Measurements from ENCODE around the gene NUP42.

NUP42 gene

GRCh38 chr7:23164846-23165245, 17.0 kb upstream of the NUP42 start:
- TF ChIP-seq, protein P1, sequence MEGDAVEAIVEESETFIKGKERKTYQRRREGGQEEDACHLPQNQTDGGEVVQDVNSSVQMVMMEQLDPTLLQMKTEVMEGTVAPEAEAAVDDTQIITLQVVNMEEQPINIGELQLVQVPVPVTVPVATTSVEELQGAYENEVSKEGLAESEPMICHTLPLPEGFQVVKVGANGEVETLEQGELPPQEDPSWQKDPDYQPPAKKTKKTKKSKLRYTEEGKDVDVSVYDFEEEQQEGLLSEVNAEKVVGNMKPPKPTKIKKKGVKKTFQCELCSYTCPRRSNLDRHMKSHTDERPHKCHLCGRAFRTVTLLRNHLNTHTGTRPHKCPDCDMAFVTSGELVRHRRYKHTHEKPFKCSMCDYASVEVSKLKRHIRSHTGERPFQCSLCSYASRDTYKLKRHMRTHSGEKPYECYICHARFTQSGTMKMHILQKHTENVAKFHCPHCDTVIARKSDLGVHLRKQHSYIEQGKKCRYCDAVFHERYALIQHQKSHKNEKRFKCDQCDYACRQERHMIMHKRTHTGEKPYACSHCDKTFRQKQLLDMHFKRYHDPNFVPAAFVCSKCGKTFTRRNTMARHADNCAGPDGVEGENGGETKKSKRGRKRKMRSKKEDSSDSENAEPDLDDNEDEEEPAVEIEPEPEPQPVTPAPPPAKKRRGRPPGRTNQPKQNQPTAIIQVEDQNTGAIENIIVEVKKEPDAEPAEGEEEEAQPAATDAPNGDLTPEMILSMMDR (IDR thresholded peaks at IDR 0.05; ENCODE audit: low read depth, low read length) = no peak
- H3K4me3 ChIP-seq (ENCODE audit: low read depth, low read length) = no peak overlapping the region

GRCh38 chr7:23165316-23165715, 16.5 kb upstream of the NUP42 start:
- TF ChIP-seq, protein P1 (IDR thresholded peaks at IDR 0.05; ENCODE audit: low read depth, low read length) = no peak
- no peak overlapping the region for H3K4me3 ChIP-seq (ENCODE audit: low read depth, low read length)

GRCh38 chr7:23167691-23168090, 14.2 kb upstream of the NUP42 start:
- no peak overlapping the region for H3K4me3 ChIP-seq (ENCODE audit: low read depth, low read length)
- TF ChIP-seq, protein P1 (IDR thresholded peaks at IDR 0.05; ENCODE audit: low read depth, low read length) = no peak

DNA sequence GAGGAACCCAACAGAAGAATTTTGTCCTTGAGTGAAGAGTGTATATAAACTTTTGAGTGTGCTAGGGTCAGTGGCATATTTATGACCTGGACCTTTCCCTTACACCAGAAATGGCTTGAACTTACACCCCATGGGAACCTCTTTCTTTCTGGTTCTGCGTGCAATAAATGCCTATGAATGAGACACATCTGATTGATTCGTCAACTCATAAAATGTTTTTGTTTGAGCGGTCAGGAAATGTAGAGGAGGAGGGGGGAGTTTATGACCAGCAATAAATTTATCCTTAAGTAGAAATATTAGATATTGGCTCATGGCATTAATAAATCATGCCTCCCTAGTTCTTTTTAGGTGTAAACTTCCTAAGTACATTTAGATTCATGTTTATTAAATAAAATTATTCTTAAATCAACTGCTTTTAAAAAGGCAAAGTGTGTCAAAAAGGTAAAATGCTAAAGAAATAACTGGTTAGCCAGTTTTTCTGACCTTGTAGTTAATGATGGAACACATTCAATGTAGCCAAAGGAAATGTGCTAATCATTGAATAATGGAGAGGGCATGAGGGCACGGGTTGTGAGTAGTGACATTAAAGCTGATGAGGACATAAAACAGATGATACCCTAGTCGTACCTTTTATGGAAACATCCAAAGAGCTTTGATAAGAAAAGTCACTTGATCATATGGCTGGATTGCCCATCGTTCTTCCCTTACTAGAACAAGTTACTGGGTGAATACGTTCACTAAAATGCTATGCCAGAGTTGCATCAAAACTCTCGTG, 13.6 kb upstream of the NUP42 start:
- TF ChIP-seq, protein P1 (IDR thresholded peaks at IDR 0.05; ENCODE audit: low read depth, low read length) = no peak

GRCh38 chr7:23175938-23176337, 5.9 kb upstream of the NUP42 start:
- no peak overlapping the region for H3K4me3 ChIP-seq (ENCODE audit: low read depth, low read length)
- TF ChIP-seq, protein P1 (IDR thresholded peaks at IDR 0.05; ENCODE audit: low read depth, low read length) = no peak

More for the DNA sequence above, 13.6 kb upstream of the NUP42 start:
- H3K4me3 ChIP-seq (ENCODE audit: low read depth, low read length) = no peak overlapping the region

DNA sequence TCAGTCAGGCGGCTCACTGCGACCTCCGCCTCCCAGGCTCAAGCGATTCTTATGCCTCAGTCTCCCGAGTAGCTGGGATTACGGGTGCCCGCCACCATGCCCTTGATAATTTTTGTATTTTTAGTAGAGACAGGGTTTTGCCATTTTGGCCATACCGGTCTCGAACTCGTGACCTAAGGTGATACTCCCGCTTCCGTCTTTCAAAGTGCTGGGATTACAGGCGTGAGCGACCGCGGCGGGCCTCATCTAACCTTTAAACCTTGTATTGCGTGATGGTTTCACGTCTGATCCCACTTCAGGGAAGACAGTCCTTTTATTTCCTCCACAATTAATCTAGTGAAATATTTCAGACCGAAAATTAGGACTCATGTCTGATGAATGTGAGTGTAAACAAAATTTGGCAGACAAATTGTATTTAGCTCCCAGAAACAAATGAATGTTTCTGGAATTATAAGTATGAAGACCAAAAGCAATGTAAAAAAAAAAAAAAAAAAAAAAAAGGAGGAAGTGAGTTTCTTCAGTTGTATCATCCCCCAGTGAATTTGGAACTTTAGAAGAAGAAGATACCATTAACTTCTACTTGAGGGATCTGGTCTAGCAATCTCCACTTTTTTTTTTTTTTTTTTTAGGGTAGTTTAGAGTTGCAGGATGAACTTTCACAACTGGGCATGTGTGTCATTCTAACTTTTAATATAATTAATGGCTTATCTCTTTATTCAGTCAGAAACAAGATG, 1.6 kb downstream of the NUP42 start:
- TF ChIP-seq, protein P1 (IDR thresholded peaks at IDR 0.05; ENCODE audit: low read depth, low read length) = no peak
- peak overlapping the region; percentile 90 for H3K4me3 ChIP-seq (ENCODE audit: low read depth, low read length)

- no peak overlapping the region for H3K4me3 ChIP-seq (ENCODE audit: low read depth, low read length)
- TF ChIP-seq, protein P1 (IDR thresholded peaks at IDR 0.05; ENCODE audit: low read depth, low read length) = no peak
These were observed 2.4 kb downstream of the NUP42 start for GRCh38 chr7:23184291-23184690.

All from WI38 (cell line).